Choroid plexus epithelial cell (primary cell): ENCODE results near the gene LIX1L.

Experiments
- DNase-seq: peaks from one replicate; pipeline ENCODE4 v3.0.0-alpha.2; 2010; ENCODE audit warnings: low read depth
- H3K4me3 ChIP-seq: 2 replicates; pipeline ENCODE4 v1.5.1; 2011; ENCODE audit warnings: low read depth, mild to moderate bottlenecking, control low read depth, low read length, moderate library complexity
- CTCF ChIP-seq: conservative IDR thresholded peaks from 2 replicates; pipeline ENCODE4 v1.5.1; 2011; ENCODE audit warnings: low read depth, mild to moderate bottlenecking, control low read depth, inconsistent platforms, low read length, moderate library complexity

The LIX1L gene

GRCh38 chr1:145961425-145962156 lies 3.8 kb upstream of the LIX1L start:
- peak; percentile 35 for DNase-seq
- H3K4me3 ChIP-seq = peak overlapping the region; percentile 74
- no peak for TF ChIP-seq CTCF

GRCh38 chr1:145961109-145961424 lies 3.2 kb upstream of the LIX1L start:
- TF ChIP-seq CTCF = no peak
- no peak for DNase-seq
- peak overlapping the region; percentile 74 for H3K4me3 ChIP-seq

- peak overlapping the region; percentile 74 for H3K4me3 ChIP-seq
- peak; percentile 23 for TF ChIP-seq CTCF
- peak; percentile 63 for DNase-seq
These were observed 2.8 kb upstream of the LIX1L start for GRCh38 chr1:145960468-145961108.

- no peak for DNase-seq
- no peak for TF ChIP-seq CTCF
- H3K4me3 ChIP-seq = peak overlapping the region; percentile 74
These were observed 2.2 kb upstream of the LIX1L start for GRCh38 chr1:145959957-145960467.

GRCh38 chr1:145959333-145959732 lies 1.5 kb upstream of the LIX1L start:
- no peak overlapping the region for H3K4me3 ChIP-seq
- no peak for DNase-seq
- no peak for TF ChIP-seq CTCF

- no peak overlapping the region for H3K4me3 ChIP-seq
- DNase-seq = no peak
- no peak for TF ChIP-seq CTCF
These were observed 917 bp upstream of the LIX1L start for GRCh38 chr1:145958734-145959133.
